MG63 (cell line): ENCODE measurements around the gene FUT8. TPM values are rescaled to one million over a fixed set of nuclear protein-coding genes. Genes with fewer than 3 reads are reported as not detected.
A peak's percentile ranks its signal among the peaks of the same experiment; 100 is the strongest.
"Not testable (repeated sequence)": the region's sequence is repeated elsewhere in the genome, so short reads cannot be mapped to it uniquely, and the experiment has no call there.

ENCODE experiments used
- DNase-seq: peaks from one replicate; pipeline ENCODE4 v3.0.0-alpha.2; 2020
- H3K27me3 ChIP-seq: fragments of 250-450 bp; sonication (Bioruptor Pico); 2 replicates; pipeline ENCODE4 v1.5.1; 2020; ENCODE audit warnings: mild to moderate bottlenecking, moderate library complexity
- H3K36me3 ChIP-seq: fragments of 250-450 bp; sonication (Bioruptor Pico); 2 replicates; pipeline ENCODE4 v1.5.1; 2020; ENCODE audit warnings: mild to moderate bottlenecking, moderate library complexity
- H3K4me3 ChIP-seq: fragments of 250-450 bp; sonication (Bioruptor Pico); 2 replicates; pipeline ENCODE4 v1.5.1; 2020; ENCODE audit warnings: mild to moderate bottlenecking, moderate library complexity
- H3K9me3 ChIP-seq: fragments of 250-450 bp; sonication (Bioruptor Pico); 2 replicates; pipeline ENCODE4 v1.5.1; 2020; ENCODE audit warnings: mild to moderate bottlenecking, moderate library complexity
- total RNA-seq: library from RNA; depleted of rRNA; stranded (reverse); fragments of >200 nt; shearing (Covaris generic); gene quantifications from 2 replicates; pipeline ENCODE4 v1.2.3, GENCODE V29; 2014; ENCODE audit warnings: low replicate concordance

The FUT8 gene
- total RNA-seq, 1 experiment from 2014 or later: 19.8 TPM

DNA sequence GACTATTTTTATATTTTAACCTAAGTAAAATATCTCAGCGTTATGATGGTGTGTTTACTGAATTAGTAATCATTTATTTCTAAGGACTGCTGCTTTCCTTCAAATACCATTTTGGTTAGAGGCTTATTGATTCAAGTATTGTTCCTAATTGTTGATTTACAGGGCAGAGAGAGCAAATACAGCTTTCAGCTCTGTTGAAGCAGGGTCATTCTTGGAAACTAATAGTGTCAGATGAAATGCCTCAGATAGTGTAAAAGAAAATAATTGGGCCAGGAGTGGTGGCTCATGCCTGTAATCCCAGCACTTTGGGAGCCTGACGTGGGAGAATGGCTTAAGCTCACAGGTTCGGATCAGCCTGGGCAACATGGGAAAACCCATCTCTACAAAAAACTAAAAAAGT, 249.3 kb downstream of the FUT8 start:
- H3K27me3 ChIP-seq: no peaks in the 10 kb centered on the region
- H3K36me3 ChIP-seq: no peaks in the 10 kb centered on the region
- DNase-seq: no peak
- no peaks in the 10 kb centered on the region for H3K9me3 ChIP-seq
- H3K4me3 ChIP-seq: no peak overlapping the region

- no peak overlapping the region for H3K4me3 ChIP-seq
- DNase-seq: no peak
- no peaks in the 10 kb centered on the region for H3K36me3 ChIP-seq
- no peaks in the 10 kb centered on the region for H3K27me3 ChIP-seq
- no peaks in the 10 kb centered on the region for H3K9me3 ChIP-seq
Observed at GRCh38 chr14:65664436-65664835, 251.9 kb downstream of the FUT8 start.

GRCh38 chr14:65676361-65677014, 264.0 kb downstream of the FUT8 start:
- DNase-seq: no peak
- H3K27me3 ChIP-seq: no peaks in the 10 kb centered on the region
- H3K36me3 ChIP-seq: no peaks in the 10 kb centered on the region
- no peak overlapping the region for H3K4me3 ChIP-seq
- no peaks in the 10 kb centered on the region for H3K9me3 ChIP-seq

GRCh38 chr14:65685572-65685971, 273.0 kb downstream of the FUT8 start:
- no peaks in the 10 kb centered on the region for H3K27me3 ChIP-seq
- no peak for DNase-seq
- H3K36me3 ChIP-seq: no peaks in the 10 kb centered on the region
- H3K4me3 ChIP-seq: no peak overlapping the region
- H3K9me3 ChIP-seq: no peaks in the 10 kb centered on the region

DNA sequence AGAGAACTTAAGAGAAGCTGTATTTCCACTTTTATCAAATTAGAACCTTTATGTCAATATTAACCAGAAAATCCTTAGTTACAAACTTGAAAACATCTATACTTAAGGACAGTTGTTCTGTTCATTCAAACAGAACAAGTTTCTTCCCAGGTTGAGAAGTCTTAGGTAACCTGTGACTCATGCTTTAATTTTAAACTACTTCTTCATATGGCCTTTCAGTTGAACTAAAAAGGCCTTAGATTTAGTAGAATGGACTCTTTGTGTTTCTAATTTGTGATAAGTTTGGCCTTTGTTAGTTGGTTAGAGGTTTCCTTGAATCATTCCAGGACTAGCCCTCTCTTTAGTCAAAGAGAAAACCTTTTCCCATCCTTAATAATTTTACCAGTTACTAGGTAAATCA, 274.2 kb downstream of the FUT8 start:
- no peaks in the 10 kb centered on the region for H3K9me3 ChIP-seq
- no peak for DNase-seq
- H3K36me3 ChIP-seq: no peaks in the 10 kb centered on the region
- H3K27me3 ChIP-seq: no peaks in the 10 kb centered on the region
- H3K4me3 ChIP-seq: no peak overlapping the region

GRCh38 chr14:65689070-65689469, 276.5 kb downstream of the FUT8 start:
- no peak overlapping the region for H3K4me3 ChIP-seq
- H3K36me3 ChIP-seq: no peaks in the 10 kb centered on the region
- no peak for DNase-seq
- no peaks in the 10 kb centered on the region for H3K27me3 ChIP-seq
- H3K9me3 ChIP-seq: no peaks in the 10 kb centered on the region

GRCh38 chr14:65692566-65692965, 280.0 kb downstream of the FUT8 start:
- H3K36me3 ChIP-seq, H3K9me3 ChIP-seq, DNase-seq, H3K27me3 ChIP-seq, H3K4me3 ChIP-seq: not testable (repeated sequence)

DNA sequence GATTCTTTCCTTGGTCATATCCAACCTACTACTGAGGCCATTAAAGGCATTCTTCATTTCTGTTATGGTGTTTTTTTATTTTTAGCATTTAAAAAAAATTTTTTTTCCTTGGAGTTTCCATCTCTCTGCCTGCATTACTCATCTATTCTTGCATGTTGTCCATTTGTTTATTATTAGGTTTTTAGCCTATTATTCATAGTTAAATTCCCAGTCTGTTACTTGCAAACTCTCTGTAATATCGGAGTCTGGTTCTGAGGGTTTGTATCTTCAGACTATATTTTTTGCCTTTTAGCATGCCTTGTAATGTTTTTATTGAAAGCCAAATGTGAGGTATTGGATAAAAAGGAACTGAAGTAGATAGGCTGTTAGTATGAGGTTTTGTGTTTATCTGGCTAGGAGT, 284.3 kb downstream of the FUT8 start:
- no peaks in the 10 kb centered on the region; the same call in 1 of the 2 replicates for H3K9me3 ChIP-seq
- H3K36me3 ChIP-seq: no peaks in the 10 kb centered on the region
- H3K4me3 ChIP-seq: no peak overlapping the region
- DNase-seq: no peak
- H3K27me3 ChIP-seq: no peaks in the 10 kb centered on the region

DNA sequence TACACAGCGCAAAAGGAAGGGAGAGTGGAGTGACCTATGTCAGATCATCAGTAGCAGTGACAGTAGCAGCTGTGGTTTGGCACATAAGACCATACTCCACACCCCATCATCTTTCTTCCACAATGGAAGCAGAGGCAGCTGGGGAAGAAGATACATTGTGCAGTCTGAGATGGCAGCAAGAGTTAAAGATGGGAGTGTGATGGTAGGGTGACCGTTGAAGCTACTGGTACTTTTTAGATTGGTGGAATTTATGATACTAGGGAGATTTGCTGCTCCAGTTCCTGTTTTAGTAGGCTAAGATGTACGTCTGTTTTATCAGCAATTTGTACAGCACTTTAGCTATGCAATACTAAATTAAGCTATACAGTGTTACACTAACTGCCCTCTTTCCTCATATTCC, 291.0 kb downstream of the FUT8 start:
- Histone ChIP-seq H3K9me3 (no peaks in the 10 kb centered on the region), H3K27me3 (no peaks in the 10 kb centered on the region), H3K4me3 (no peak overlapping the region), H3K36me3 (no peaks in the 10 kb centered on the region)
- no peak for DNase-seq

GRCh38 chr14:65703996-65704395, 291.5 kb downstream of the FUT8 start:
- H3K36me3 ChIP-seq: no peaks in the 10 kb centered on the region
- no peaks in the 10 kb centered on the region for H3K9me3 ChIP-seq
- H3K4me3 ChIP-seq: no peak overlapping the region
- no peaks in the 10 kb centered on the region for H3K27me3 ChIP-seq
- DNase-seq: no peak

DNA sequence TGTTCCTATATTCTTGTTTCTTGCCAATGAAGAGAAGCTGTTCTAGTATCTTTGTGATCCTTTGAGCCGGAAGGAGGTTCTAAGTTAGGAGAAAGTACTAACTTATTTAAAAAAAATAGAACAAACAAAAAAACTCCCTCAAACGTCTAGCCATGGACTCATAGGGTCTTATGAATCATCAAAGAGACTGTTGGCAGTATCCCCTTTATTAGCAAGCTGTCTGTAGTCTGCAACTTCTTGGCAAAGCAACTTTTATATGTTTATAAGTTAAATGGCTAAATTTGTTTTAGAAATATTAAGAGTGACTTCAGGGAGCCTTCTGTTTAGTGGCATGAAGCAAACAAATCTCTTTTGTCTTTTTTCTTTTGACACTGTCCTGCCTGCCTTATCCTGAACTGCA, 291.9 kb downstream of the FUT8 start:
- Histone ChIP-seq H3K9me3 (no peaks in the 10 kb centered on the region), H3K4me3 (no peak overlapping the region), H3K27me3 (no peaks in the 10 kb centered on the region), H3K36me3 (no peaks in the 10 kb centered on the region)
- DNase-seq: no peak

- no peaks in the 10 kb centered on the region for H3K9me3 ChIP-seq
- H3K36me3 ChIP-seq: no peaks in the 10 kb centered on the region
- no peak overlapping the region for H3K4me3 ChIP-seq
- DNase-seq: no peak
- H3K27me3 ChIP-seq: no peaks in the 10 kb centered on the region
Observed at GRCh38 chr14:65704850-65705249, 292.3 kb downstream of the FUT8 start.

DNA sequence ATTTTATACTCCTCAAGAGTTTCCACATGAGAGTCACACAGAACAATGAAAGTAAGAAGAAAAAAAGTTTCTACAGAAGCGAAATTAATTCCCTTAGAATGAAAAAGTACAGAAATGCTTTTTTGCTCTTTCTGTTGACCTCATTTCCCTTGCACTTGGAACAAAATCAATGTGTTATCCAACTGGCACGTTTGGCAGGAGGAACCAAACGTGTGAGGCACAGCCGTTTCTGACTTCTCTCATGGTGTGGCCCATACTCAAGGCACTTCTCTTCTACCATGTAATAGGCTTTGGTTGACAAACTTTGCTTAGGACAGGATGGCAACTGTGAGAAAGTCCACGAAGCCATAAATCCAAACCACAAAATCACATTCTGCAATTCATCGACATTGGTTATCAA, 297.0 kb downstream of the FUT8 start:
- Histone ChIP-seq H3K4me3 (no peak overlapping the region), H3K9me3 (no peaks in the 10 kb centered on the region), H3K27me3 (no peaks in the 10 kb centered on the region), H3K36me3 (no peaks in the 10 kb centered on the region)
- DNase-seq: peak; percentile 16

- H3K36me3 ChIP-seq, H3K9me3 ChIP-seq, DNase-seq, H3K4me3 ChIP-seq, H3K27me3 ChIP-seq: not testable (repeated sequence)
Observed at GRCh38 chr14:65716813-65717212, 304.3 kb downstream of the FUT8 start.

DNA sequence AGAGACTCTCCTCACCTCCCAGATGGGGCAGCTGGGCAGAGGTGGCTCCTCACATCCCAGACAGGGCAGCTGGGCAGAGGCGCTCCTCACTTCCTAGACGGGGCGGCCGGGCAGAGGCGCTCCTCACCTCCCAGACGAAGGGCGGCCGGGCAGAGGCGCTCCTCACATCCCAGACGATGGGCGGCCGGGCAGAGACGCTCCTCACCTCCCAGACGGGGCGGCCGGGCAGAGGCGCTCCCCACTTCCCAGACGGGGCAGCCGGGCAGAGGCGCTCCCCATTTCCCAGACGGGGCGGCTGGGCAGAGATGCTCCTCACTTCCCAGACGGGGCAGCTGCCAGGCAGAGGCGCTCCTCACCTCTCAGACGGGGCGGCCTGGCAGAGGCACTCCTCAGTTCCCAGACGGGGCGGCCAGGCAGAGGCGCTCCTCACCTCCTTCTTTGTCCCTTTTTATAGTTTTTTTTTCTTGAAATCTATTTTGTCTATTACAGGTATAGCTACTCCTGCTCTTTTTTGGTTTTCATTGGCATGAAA, 304.9 kb downstream of the FUT8 start:
- not testable (repeated sequence) for H3K36me3 ChIP-seq, H3K9me3 ChIP-seq, H3K27me3 ChIP-seq, DNase-seq, H3K4me3 ChIP-seq

- H3K36me3 ChIP-seq: no peaks in the 10 kb centered on the region
- peaks cover 5% of the 10 kb centered on the region; the same call in 1 of the 2 replicates for H3K9me3 ChIP-seq
- H3K27me3 ChIP-seq: no peaks in the 10 kb centered on the region
- no peak for DNase-seq
- no peak overlapping the region for H3K4me3 ChIP-seq
Observed at GRCh38 chr14:65718629-65719028, 306.1 kb downstream of the FUT8 start.

GRCh38 chr14:65720171-65720570, 307.6 kb downstream of the FUT8 start:
- no peaks in the 10 kb centered on the region for H3K36me3 ChIP-seq
- DNase-seq: no peak
- peaks cover 5% of the 10 kb centered on the region; the same call in 1 of the 2 replicates for H3K9me3 ChIP-seq
- H3K27me3 ChIP-seq: no peaks in the 10 kb centered on the region
- H3K4me3 ChIP-seq: no peak overlapping the region

DNA sequence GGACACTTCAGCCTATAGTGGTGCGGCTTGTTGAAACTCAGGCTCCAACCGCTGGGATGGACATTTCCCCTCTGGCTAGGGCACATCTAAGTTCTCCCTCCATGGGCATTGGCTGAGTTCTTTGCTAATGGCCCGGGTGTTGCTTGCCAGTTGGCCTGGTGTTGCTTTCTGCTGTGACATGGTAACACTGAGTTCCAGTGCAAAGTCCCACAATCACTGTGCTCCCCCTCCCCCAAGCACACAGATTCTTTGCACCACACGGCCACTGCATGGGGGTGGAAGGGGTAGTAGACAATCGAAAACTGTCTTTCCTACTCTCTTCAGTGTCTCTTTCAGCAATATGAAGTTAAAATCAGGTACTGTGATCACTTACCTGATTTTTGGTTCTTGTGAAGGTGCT, 308.2 kb downstream of the FUT8 start:
- DNase-seq: no peak
- Histone ChIP-seq H3K4me3 (no peak overlapping the region), H3K27me3 (no peaks in the 10 kb centered on the region), H3K36me3 (no peaks in the 10 kb centered on the region), H3K9me3 (peaks cover 5% of the 10 kb centered on the region; the same call in 1 of the 2 replicates)
